Dermis blood vessel endothelial cell (primary cell): Measurements from ENCODE around the gene SOX13. TPM values are rescaled to one million over a fixed set of nuclear protein-coding genes. Genes with fewer than 3 reads are reported as not detected.
A peak's percentile ranks its signal among the peaks of the same experiment; 100 is the strongest.

Experiments
- DNase-seq: peaks from one replicate; pipeline ENCODE4 v3.0.0; 2010
- total RNA-seq: library from RNA; depleted of rRNA; stranded (reverse); fragments of >200 nt; gene quantifications from 2 replicates; pipeline ENCODE4 v1.2.3, GENCODE V29; 2014

Gene SOX13
- total RNA-seq, 1 donor from 2014 or later = 15.3 TPM

DNA sequence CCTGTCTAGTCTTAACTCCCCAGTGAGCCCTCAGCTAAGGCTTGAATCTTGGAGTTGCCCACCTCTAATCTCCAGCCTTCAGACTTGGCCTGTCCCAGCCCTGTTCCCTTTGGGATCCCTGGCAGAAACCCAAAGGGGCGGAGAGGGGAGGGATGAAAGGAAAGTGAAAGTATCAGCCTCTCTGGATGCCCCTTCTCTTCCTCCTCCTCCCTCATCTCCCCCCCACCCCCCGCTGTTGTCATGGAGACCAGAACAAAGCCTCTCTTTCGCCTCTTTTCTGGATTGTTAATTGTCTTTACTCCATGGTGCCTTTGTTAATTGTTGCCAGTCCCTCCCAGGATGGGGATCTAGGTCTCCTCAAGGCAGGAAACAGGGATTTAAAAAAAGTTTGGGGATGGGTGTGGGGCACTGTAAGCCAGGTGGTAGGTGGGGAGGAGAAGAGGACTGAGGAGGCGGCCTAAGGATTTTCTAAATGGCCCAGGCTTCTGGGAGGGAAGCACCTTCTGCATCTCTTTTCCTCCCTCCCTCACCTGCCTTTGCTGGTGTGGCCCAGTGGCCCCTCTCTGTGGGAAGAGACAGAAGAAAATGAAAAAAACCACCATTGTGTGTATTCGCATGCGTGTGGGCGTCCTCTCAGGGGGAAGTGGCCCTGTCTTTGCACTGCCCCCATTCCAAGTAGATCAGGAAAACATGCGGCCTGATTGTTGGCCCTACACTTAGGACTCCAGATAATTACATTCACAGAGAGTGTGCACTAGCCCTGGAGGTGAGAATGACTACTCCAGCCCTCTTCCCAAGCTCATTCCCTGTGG is 7.5 kb upstream of the SOX13 start:
- peak; percentile 49 for DNase-seq

DNA sequence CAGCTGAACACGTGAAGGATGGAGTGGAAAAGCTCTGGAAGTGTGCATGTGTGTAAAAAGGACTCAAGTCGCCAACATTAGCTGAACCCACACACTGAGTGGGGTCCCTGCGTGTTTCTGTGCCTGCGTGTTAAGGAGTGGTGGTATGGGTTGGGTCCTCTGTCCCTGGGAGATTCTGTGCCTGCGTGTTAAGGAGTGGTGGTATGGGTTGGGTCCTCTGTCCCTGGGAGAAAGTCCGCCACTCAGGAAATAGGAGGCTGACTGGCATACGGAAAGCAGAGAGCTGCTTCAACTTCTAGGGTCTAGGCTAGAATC is 7.0 kb upstream of the SOX13 start:
- no peak for DNase-seq

DNA sequence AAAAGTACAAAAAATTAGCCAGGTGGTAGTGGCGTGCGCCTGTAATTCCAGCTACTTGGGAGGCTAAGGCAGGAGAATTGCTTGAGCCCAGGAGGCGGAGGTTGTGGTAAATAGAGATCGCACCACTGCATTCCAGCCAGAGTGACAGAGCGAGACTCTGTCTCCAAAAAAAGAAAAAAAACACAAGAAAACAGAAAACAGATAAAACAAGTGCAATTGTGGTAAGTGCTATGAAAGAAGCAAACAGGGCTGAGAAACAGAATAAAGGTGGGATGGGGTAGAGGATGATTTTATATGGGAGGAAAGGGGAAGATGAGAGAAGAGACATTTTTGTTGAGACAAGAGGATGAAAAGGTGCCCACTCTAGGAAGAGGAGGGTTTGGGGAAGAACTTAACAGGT is 5.0 kb upstream of the SOX13 start:
- DNase-seq = no peak

DNA sequence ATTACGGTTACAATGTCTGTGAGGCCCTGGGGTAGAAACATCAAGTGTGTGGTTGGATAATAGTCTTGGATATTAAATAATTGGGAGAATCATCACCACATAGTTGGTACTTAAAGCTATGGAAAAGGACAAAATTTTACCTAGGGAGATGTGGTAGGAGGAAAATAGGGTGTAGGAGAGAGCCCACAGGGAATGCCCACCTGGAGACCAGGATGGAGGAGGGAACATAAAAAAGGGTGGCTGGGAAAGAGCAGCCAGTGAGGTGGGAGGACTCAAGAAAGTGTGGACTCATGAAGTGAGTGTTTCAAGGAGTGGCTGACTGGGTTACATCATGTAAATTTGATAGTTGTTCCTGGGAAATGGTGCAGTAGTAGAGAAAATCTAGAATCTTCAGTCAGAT is 3.0 kb upstream of the SOX13 start:
- no peak for DNase-seq

DNA sequence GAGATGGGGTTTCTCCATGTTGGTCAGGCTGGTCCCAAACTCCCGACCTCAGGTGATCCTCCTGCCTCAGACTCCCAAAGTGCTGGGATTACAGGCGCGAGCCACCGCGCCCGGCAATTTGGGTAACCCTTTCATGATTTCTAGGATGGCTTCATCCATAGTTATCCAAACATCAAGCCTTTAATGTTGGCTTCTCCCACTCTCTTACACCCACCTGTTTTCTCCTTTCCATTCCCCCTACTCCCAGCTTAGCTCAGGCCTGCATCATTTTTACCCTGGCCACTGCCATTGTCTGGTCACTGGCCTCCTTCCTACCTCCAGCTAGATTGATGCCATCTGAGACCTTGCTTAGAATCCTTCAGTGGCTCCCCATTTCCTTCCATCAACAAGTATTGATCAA is 2.0 kb upstream of the SOX13 start:
- DNase-seq = no peak

DNA sequence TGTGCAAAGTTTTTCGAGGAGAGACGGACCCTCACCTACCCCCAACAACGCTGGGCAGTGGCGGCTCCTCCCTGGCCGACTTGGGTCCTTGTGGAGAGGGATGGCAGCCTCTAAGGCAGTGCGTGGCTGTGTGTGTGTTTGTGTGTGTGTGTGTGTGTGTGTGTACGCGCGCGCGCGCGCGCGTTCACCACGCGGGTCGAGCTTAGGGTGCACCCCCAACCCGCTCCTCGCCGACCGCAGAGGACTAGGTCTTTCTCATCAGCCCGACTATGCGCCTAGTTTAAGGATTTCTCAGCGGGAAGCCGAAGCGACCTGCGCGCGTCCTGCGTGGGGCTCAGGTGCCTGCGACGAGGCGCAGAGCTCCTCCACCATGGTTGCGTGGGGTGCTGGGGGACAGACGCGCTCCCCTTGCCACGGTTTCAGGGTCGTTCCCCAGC is 940 bp downstream of the SOX13 start:
- peak; percentile 48 for DNase-seq

DNA sequence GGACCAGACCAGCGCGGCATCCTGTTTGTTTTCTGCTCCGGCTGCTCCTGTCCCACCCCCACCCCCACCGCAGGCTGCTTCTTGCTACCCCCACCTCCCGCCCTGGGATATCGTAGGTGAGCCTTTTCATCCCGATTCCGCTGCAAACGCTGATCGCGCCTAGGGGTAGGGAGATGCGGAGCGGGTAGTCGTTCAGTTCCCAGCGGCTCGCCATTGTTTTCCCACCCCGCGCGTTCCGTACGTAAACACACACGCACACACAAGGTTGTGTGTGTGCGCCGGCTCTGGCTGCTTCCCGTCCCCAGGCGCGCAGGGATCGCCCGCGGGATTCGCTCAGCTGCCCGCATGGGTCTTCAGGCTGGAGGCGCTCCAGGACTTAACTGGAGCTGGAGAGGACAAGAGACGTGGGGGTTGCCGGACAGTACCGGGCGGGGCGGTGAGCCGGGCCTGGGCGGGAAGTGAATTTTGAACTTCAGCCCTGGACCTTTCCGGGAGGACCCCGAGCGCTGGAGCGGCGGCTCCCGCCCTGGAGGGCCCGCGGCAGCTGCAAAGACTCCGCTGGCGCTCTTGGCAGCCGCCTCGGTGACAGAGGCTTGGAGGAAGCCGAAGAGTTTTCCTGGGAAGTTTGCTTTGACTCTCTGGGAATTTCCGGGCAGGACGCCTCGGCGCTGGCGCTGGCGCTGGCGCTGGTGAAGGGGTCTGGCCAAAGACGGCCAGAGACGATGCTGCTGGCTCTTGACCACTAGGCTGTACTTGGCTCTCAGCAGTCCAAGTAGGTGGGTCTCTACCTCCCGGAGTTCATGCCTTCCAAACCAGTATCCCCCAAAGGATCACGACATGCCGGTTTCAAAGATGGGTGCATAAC is 1.6 kb downstream of the SOX13 start:
- peak; percentile 82 for DNase-seq

DNA sequence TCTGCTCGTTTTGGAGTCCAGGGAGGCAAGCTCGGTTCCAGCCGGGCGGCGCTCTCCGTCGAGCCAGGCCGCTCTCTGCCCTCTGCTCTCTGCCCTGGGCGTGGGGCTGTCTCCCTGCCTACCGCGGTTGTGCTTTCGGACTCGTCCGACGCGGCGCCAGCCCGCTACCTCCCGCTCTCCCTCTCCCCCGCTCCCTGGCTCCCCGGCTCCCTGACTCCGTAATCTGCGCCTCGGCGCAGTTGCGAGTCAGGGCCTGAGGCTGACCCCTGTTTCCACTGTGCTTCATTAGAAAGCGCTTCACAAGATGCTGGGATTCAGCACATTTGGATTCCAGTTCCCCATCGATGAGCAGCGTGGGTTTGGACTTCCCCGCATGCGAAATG is 2.2 kb downstream of the SOX13 start:
- peak; percentile 47 for DNase-seq

DNA sequence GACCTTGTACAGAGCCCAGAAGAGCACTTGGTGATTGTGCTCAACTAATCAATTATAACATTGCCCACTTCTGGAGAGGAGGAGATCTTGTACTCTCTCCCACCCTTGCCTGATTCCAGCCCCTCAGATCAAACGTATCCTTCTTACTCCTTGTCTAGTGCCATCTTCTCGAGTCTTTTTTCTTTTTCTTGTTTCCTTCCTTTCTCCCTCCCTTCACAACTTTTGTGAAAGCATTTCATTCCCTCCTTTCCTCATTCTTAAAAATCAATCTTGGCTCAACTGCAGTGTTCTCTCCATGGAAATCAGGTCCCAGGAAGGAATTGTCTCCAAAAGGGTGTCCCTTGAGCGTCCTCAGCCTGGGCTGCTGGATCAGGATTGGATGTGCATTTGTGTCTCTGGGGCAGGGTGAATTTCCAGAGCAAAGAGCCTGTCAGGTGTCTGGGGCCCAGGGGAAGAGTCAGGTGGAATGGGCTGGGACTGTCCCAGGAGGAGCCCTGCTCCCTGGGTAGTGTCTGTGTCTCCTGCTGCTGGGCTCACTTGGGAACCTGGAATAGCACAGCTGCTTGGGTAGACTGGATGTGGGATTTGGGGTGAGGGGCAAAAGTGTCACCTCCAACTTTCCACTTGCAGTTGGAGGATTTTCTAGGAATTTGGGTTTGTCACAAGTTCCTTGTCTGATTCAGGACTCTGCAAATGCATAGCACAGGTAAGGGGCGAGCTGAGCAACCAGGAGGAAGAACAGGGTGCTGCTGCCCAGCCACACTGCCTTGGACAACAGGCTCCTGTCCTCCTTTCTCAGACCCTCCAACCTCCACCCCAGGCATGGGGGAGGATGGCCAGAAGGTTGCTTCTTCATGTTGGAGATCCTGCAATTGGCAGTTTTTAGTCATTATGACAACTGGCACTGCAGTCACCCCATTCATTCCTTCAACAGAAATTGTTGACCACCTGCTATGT is 3.3 kb downstream of the SOX13 start:
- DNase-seq = no peak

DNA sequence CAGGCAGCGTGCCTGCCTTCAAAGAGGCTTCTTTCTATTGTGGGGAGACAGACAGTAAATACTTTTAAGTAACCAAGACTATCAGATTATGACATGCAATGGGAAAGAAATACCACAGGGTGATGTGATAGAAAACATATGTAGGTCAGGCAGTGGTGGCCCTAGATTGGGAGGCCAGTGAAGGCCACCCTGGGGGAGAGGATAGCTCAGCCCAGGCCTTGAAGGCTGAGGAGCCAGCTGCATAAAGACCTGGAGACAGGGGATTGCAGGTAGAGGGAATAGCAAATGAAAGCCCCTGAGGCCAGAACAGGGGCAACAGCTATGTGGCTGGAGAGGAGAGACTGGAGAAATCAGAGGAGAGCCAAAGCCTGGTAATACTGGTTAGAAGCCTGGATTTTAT is 4.0 kb downstream of the SOX13 start:
- DNase-seq = no peak

DNA sequence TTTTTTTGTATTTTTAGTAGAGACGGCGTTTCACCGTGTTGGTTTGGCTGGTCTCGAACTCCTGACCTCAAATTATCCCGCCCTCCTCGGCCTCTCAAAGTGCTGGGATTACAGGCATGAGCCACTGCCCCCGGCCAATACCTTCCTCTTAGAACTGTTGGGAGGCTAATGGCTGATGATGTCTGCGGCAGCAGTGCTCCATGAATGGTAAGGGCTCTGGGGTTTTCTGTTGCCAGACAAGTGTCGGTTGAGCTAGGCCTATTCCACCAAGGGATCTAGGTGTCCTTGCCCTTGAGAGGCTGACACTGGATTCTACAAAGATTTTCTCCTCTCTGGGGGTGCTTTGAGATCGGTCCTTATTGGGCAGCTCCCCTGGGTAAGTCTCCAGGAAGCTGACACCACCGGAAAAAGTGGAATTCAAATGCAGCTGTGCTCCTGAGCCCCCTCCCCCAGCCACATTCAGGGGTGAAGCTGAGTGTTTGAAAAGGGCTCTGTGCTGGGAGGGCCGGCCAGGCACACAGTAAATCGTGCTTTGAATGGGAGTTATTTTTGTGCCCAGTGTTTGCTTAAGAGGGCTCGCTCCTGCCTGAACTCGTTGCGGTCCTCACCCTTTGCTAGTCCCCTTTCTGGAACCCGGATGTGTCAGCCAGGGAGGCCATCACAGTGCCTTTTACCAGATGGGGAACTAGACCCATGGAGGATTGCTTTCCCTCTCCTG is 5.2 kb downstream of the SOX13 start:
- DNase-seq = peak; percentile 47

DNA sequence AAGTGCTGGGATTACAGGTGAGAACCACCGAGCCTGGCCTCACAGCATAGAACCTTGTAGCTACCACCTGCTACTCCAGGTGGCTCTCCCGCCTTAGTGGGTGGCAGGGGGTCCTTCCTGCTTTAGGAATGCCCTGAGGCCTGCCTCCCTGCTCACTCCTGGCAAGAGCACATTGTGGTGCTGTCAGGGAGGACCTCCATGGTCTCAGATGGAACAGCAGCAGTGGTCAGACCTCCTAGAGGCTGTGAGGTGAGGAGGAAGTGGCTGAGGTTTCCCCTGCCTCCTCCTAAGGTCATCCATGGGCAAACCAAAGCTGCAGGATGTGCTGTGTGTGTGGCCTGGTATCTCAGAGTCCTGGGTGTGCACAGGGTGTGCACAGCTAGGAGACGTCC is 6.7 kb downstream of the SOX13 start:
- DNase-seq = no peak

DNA sequence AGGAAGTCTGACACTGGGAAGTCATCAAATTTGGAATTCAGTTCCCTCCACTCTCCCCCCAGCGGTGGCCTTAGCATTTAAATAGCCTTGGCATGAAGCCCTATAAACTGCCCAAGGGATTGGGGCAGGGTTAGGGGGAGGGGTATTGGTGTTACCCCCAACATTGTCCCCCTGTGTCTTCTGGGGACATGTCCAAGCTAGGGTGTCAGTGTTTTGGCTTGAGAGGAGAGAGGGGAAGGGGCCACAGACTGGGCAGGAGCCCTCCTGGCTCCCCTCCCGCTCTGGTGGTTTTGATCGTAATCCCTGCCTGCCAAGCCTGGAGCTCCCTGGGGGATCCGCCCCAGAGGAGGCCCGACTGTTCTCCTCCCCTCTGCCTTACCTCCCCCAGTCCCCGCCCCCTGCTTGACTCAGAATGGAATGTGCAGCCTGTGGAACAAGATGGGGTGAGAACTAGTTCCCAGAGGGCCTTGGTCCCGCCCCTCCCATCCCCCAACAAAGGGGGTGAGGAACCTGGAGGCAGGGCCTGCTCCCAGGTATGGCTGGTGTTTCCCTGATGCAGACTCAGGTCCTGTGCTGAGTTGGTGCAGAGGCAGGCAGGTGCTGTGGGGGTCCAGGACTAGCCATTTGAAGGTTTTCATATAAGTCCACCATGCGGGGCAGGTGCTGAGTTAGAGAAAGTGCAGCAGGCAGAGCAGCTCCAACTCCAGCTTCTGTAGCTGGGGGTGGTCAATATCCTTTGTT is 7.4 kb downstream of the SOX13 start:
- DNase-seq = peak; percentile 51

DNA sequence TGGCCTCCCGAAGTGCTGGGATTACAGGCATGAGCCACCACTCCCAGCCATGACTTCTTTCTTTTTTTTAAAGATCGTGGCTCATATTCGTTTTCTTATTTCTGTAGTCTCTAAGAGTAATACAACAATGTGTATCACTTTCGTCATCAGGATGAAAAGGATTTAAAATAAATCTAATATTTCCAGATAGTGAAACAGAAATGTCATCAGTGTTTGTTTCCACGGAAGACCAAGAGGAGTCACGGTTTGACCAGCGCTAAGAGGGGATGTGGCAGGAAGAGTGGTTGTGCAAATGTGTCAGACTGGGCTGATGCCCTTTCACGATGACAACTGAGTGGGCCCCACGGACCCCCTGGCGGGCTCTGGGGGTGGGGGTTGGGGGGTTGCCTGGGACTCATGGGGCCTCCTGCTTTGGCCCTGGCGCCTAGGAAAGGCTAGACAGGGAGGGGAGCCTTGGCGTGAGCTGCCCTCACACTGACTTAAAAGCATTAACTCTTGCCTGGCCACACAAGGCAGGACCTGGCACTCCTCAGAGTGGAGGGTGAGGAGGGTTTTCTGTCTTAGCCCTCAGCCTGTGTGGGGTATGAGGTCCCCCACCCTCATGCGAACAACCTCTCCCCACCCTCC is 8.4 kb downstream of the SOX13 start:
- no peak for DNase-seq

DNA sequence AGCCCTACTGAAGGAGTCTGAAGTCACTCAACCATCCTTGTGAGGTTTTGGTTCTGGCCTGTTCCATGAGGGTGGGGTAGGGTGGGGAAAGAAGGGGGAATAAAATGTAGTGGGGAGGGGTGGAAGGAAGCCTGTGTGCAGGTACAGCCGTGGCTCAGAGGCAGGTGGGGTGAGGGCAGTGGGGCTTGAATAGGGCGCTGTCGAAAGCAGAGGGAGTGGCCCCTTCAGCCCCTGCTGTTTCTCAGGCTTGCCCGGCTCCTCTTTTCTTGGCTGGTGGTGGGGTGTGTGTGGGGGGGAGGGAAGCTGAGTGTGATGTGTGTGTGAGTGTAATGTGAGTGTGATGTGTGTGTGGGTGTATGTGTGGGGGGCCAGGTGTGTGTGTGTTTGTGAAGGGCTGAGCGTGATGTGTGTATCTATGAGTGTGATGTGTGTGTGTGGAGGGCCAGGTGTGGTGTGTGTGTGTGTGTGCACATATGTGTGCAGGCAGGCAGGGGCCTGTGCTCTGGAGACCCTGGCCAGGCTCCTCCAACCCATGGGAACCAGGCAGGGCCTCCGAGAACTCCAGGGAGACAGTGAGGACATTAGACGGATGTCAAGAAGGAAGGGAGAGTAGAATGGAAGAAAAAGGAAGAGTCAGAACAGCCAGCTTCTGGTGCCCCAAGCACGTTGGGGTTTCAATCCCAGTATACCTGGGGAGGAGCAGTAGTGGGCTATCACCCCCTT is 9.0 kb downstream of the SOX13 start:
- DNase-seq = no peak

DNA sequence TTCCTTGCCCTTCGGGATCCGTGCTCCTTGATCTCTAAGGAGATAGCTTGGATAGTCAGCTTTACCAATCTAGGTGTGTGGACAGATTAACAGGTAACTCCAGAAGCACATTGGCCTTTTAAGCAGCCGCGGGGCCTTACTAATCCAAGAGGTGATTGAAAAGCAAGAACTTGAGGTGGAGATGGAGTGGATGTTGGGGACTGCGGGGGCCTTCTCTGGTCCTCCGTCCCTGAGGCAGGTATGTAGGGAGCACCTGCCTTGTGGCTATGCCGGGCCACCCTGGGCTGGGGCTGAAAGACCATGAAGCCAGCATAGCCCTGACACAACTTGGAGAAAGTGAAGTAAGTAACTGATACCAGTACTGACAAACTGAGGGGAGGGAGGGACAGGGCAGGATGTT is 10.6 kb downstream of the SOX13 start:
- no peak for DNase-seq

DNA sequence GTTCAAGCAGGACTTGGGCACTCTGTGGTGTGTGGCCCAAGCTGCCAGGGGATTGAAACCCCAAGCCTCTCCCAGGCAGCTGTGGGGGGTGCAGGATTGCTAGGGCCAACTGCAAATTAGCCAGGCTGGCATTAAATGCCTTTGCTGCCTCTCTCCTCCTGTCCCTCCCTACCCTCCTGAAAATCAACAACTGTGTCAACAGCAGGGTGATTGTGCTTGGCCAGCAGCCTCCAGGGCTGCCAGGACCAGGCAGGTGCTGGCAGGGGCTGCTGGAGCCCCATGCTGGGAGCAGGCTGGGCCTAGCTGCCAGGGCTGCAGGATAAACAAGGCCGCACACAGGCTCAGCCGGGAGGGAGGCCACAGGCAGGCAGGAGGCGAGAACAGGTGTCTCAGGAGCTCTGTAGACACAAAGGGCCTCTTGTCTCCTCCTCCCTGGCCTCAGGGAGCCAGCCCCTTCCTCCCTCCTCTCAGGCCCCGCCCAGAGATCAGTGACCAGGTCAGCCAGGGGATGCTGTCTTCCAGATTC is 11.4 kb downstream of the SOX13 start:
- no peak for DNase-seq

DNA sequence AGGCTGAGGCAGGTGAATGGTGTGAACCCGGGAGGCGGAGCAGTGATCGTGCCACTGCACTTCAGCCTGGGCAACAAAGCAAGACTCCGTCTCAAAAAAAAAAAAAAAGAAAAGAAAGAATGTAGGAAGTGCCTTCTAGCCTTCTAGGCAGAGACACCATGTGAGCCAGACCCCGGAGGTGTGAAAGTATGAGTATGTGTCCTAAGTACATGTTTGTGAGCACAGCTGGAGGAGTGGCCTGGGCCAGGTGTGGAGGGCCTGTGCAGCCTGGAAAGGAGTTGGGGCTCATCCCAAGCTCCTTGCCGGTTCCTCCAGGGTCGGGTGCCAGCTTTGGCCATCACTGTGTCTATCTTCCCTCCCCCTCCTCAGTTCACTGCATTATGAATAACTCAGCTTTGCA is 13.0 kb downstream of the SOX13 start:
- DNase-seq = no peak

DNA sequence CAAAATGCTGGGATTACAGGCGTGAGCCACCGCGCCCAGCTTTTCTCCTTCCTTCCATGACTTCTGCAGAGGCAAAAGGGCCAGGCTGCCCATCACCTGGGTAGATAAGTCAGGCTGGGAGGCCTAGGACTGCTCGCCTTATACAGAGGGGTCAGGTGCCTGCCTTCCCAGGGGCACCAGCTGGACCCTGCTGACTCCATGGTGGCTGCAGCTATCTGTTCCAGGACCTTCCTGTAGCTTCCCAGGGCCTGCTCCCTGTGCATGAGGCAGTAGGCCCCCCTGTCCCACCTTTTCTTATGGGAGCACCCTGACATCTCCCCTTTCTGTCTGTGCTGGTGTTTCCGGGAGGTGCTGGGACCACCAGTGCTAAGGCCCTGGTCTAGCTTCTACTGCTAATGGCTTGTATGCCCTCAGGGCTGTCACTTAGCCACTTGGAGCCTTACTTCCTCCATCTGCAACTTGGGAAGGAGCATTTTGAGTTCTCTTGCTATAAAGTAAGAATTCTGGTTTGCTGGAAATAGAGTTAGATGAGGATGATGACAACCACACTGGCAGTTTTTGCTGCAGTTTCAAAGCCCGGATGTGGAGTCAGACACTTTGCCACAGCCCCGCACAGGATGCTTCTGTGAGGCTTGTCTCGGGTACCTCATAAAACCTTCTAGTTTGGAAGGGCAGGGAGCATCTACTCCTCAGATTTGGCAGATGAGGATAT is 14.4 kb downstream of the SOX13 start:
- no peak for DNase-seq
